ENCODE measurements around the gene RIMS1.

DNA sequence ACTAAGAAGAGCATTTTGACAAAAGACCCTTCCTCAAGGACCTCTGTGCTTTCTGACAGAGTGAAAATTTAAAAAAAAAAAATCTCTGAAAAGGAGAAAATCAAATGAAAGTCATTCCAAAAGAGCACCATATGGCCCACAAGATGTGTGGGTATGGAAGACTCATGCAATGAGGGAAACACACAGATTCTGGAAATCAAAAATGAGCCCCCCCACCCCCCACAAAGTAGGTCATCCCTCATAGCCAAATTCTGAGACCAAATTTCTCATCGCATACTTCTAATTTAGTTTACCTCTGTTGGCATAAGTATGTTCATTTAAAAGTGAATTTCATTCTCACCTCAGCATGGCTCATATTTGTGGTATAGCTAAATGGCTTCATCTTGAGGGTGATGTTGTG, 554.3 kb downstream of the RIMS1 start:
- TF ChIP-seq, protein P1, sequence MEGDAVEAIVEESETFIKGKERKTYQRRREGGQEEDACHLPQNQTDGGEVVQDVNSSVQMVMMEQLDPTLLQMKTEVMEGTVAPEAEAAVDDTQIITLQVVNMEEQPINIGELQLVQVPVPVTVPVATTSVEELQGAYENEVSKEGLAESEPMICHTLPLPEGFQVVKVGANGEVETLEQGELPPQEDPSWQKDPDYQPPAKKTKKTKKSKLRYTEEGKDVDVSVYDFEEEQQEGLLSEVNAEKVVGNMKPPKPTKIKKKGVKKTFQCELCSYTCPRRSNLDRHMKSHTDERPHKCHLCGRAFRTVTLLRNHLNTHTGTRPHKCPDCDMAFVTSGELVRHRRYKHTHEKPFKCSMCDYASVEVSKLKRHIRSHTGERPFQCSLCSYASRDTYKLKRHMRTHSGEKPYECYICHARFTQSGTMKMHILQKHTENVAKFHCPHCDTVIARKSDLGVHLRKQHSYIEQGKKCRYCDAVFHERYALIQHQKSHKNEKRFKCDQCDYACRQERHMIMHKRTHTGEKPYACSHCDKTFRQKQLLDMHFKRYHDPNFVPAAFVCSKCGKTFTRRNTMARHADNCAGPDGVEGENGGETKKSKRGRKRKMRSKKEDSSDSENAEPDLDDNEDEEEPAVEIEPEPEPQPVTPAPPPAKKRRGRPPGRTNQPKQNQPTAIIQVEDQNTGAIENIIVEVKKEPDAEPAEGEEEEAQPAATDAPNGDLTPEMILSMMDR (IDR thresholded peaks at IDR 0.05; ENCODE audit: low read length): no peak
- TF ChIP-seq EZH2 (optimal IDR thresholded peaks at IDR 0.05; ENCODE audit: low read depth, low read length): no peak
